Measurements from ENCODE around the gene ZNF311.

GRCh38 chr6:28965706-28966105, 39.4 kb downstream of the ZNF311 start:
- no peak for TF ChIP-seq CTCF (IDR thresholded peaks at IDR 0.05)
- no peak for TF ChIP-seq POLR2A (IDR thresholded peaks at IDR 0.05)

All from thyroid gland (tissue), 4 donors.